WTC11 (cell line): ENCODE data around the gene TSPAN9. TPM values are rescaled to one million over a fixed set of nuclear protein-coding genes. Genes with fewer than 3 reads are reported as not detected.

Source experiments
- IRF2 ChIP-seq: sonication (generic); formaldehyde crosslinking; IDR thresholded peaks from 2 replicates; pipeline ENCODE4 v1.8.0; 2022; ENCODE audit warnings: low read depth, missing genetic modification reagents, borderline replicate concordance
- NFYB ChIP-seq: sonication (generic); formaldehyde crosslinking; conservative IDR thresholded peaks from 2 replicates; pipeline ENCODE4 v1.8.0; 2022; ENCODE audit warnings: low read depth, missing genetic modification reagents
- TEAD1 ChIP-seq: sonication (generic); formaldehyde crosslinking; IDR thresholded peaks from 2 replicates; pipeline ENCODE4 v1.8.0; 2022; ENCODE audit warnings: mild to moderate bottlenecking, missing genetic modification reagents
- ZNF121 ChIP-seq: sonication (generic); formaldehyde crosslinking; IDR thresholded peaks from 2 replicates; pipeline ENCODE4 v1.8.0; 2023; ENCODE audit warnings: missing genetic modification reagents
- ZNF263 ChIP-seq: sonication (generic); formaldehyde crosslinking; IDR thresholded peaks from 2 replicates; pipeline ENCODE4 v1.8.1; 2022; ENCODE audit warnings: low read depth, mild to moderate bottlenecking, moderate library complexity, missing genetic modification reagents
- ZNF396 ChIP-seq: fragments of 250-450 bp; sonication (Bioruptor Pico); IDR thresholded peaks from 2 replicates; pipeline ENCODE4 v1.8.0; 2021; ENCODE audit warnings: mild to moderate bottlenecking, moderate library complexity, borderline replicate concordance
- ZNF671 ChIP-seq: fragments of 250-450 bp; sonication (Bioruptor Pico); IDR thresholded peaks from 2 replicates; pipeline ENCODE4 v1.8.0; 2021; ENCODE audit warnings: mild to moderate bottlenecking
- total RNA-seq: library from RNA; stranded (reverse); gene quantifications from 3 replicates; pipeline ENCODE4 v1.2.3, GENCODE V29; 2021
- TF ChIP-seq, protein P1 (sequence below): fragments of 250-450 bp; sonication (Bioruptor Pico); IDR thresholded peaks from 2 replicates; pipeline ENCODE4 v1.9.0; 2021; ENCODE audit warnings: mild to moderate bottlenecking, borderline replicate concordance
- TF ChIP-seq, protein P2 (sequence below): sonication (generic); formaldehyde crosslinking; IDR thresholded peaks from 2 replicates; pipeline ENCODE4 v1.8.0; 2022; ENCODE audit warnings: mild to moderate bottlenecking, missing genetic modification reagents
- TF ChIP-seq, protein P3 (sequence below): sonication (generic); formaldehyde crosslinking; IDR thresholded peaks from 2 replicates; pipeline ENCODE4 v1.8.0; 2022; ENCODE audit warnings: missing genetic modification reagents
- TF ChIP-seq, protein P4 (sequence below): fragments of 250-450 bp; sonication (Bioruptor Pico); IDR thresholded peaks from 2 replicates; pipeline ENCODE4 v1.8.0; 2021; ENCODE audit warnings: mild to moderate bottlenecking
- TF ChIP-seq, protein P5 (sequence below): sonication (generic); formaldehyde crosslinking; IDR thresholded peaks from 2 replicates; pipeline ENCODE4 v1.8.1; 2022; ENCODE audit warnings: mild to moderate bottlenecking, moderate library complexity, missing genetic modification reagents
- TF ChIP-seq, protein P6 (sequence below): sonication (generic); formaldehyde crosslinking; IDR thresholded peaks from 2 replicates; pipeline ENCODE4 v1.8.0; 2022; ENCODE audit warnings: mild to moderate bottlenecking, missing genetic modification reagents
- TF ChIP-seq, protein P7 (sequence below): sonication (generic); formaldehyde crosslinking; IDR thresholded peaks from 2 replicates; pipeline ENCODE4 v1.8.0; 2022; ENCODE audit warnings: mild to moderate bottlenecking, missing genetic modification reagents
- TF ChIP-seq, protein P8 (sequence below): sonication (generic); formaldehyde crosslinking; conservative IDR thresholded peaks from 2 replicates; pipeline ENCODE4 v1.8.1; 2022; ENCODE audit warnings: mild to moderate bottlenecking, missing genetic modification reagents
- TF ChIP-seq, protein P9 (sequence below): sonication (generic); formaldehyde crosslinking; IDR thresholded peaks from 2 replicates; pipeline ENCODE4 v1.8.1; 2023; ENCODE audit warnings: mild to moderate bottlenecking, missing genetic modification reagents

Gene TSPAN9
- total RNA-seq, 1 experiment from 2014 or later, result 27.6 TPM

DNA sequence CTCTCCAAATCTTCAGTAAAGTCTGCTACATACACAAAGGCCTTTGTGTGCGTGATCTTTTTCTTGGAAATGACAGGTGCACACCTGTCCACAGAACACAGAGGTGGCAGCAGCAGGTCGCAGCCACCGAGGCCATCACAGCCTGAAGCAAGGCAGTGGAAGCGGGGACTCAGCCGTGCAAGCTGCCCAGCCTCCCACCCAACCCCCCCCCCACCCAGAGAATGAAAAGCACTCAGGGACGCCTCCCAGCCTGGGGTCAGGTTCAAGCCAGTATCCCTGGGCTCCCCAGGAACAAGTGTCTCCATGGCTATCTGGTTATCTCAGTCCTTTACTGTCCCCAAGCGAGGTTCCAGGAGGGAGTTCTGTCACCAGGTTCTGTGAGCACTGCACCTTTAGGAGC lies 31.2 kb upstream of the TSPAN9 start (continued):
- TF ChIP-seq, protein P1, sequence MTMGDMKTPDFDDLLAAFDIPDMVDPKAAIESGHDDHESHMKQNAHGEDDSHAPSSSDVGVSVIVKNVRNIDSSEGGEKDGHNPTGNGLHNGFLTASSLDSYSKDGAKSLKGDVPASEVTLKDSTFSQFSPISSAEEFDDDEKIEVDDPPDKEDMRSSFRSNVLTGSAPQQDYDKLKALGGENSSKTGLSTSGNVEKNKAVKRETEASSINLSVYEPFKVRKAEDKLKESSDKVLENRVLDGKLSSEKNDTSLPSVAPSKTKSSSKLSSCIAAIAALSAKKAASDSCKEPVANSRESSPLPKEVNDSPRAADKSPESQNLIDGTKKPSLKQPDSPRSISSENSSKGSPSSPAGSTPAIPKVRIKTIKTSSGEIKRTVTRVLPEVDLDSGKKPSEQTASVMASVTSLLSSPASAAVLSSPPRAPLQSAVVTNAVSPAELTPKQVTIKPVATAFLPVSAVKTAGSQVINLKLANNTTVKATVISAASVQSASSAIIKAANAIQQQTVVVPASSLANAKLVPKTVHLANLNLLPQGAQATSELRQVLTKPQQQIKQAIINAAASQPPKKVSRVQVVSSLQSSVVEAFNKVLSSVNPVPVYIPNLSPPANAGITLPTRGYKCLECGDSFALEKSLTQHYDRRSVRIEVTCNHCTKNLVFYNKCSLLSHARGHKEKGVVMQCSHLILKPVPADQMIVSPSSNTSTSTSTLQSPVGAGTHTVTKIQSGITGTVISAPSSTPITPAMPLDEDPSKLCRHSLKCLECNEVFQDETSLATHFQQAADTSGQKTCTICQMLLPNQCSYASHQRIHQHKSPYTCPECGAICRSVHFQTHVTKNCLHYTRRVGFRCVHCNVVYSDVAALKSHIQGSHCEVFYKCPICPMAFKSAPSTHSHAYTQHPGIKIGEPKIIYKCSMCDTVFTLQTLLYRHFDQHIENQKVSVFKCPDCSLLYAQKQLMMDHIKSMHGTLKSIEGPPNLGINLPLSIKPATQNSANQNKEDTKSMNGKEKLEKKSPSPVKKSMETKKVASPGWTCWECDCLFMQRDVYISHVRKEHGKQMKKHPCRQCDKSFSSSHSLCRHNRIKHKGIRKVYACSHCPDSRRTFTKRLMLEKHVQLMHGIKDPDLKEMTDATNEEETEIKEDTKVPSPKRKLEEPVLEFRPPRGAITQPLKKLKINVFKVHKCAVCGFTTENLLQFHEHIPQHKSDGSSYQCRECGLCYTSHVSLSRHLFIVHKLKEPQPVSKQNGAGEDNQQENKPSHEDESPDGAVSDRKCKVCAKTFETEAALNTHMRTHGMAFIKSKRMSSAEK (CRISPR knock-in tag), result no peak
- TF ChIP-seq ZNF396 (CRISPR knock-in tag), result no peak
- TF ChIP-seq, protein P2, sequence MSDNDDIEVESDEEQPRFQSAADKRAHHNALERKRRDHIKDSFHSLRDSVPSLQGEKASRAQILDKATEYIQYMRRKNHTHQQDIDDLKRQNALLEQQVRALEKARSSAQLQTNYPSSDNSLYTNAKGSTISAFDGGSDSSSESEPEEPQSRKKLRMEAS, result no peak
- no peak for TF ChIP-seq ZNF121 (CRISPR knock-in tag)
- TF ChIP-seq, protein P3, sequence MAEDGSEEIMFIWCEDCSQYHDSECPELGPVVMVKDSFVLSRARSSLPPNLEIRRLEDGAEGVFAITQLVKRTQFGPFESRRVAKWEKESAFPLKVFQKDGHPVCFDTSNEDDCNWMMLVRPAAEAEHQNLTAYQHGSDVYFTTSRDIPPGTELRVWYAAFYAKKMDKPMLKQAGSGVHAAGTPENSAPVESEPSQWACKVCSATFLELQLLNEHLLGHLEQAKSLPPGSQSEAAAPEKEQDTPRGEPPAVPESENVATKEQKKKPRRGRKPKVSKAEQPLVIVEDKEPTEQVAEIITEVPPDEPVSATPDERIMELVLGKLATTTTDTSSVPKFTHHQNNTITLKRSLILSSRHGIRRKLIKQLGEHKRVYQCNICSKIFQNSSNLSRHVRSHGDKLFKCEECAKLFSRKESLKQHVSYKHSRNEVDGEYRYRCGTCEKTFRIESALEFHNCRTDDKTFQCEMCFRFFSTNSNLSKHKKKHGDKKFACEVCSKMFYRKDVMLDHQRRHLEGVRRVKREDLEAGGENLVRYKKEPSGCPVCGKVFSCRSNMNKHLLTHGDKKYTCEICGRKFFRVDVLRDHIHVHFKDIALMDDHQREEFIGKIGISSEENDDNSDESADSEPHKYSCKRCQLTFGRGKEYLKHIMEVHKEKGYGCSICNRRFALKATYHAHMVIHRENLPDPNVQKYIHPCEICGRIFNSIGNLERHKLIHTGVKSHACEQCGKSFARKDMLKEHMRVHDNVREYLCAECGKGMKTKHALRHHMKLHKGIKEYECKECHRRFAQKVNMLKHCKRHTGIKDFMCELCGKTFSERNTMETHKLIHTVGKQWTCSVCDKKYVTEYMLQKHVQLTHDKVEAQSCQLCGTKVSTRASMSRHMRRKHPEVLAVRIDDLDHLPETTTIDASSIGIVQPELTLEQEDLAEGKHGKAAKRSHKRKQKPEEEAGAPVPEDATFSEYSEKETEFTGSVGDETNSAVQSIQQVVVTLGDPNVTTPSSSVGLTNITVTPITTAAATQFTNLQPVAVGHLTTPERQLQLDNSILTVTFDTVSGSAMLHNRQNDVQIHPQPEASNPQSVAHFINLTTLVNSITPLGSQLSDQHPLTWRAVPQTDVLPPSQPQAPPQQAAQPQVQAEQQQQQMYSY (CRISPR knock-in tag), result no peak
- TF ChIP-seq TEAD1 (CRISPR knock-in tag), result no peak
- no peak for TF ChIP-seq ZNF263 (CRISPR knock-in tag)
- TF ChIP-seq, protein P4, sequence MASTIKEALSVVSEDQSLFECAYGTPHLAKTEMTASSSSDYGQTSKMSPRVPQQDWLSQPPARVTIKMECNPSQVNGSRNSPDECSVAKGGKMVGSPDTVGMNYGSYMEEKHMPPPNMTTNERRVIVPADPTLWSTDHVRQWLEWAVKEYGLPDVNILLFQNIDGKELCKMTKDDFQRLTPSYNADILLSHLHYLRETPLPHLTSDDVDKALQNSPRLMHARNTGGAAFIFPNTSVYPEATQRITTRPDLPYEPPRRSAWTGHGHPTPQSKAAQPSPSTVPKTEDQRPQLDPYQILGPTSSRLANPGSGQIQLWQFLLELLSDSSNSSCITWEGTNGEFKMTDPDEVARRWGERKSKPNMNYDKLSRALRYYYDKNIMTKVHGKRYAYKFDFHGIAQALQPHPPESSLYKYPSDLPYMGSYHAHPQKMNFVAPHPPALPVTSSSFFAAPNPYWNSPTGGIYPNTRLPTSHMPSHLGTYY (CRISPR knock-in tag), result no peak
- TF ChIP-seq, protein P5, sequence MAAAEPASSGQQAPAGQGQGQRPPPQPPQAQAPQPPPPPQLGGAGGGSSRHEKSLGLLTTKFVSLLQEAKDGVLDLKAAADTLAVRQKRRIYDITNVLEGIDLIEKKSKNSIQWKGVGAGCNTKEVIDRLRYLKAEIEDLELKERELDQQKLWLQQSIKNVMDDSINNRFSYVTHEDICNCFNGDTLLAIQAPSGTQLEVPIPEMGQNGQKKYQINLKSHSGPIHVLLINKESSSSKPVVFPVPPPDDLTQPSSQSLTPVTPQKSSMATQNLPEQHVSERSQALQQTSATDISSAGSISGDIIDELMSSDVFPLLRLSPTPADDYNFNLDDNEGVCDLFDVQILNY (CRISPR knock-in tag), result no peak
- no peak for TF ChIP-seq NFYB
- TF ChIP-seq, protein P6, sequence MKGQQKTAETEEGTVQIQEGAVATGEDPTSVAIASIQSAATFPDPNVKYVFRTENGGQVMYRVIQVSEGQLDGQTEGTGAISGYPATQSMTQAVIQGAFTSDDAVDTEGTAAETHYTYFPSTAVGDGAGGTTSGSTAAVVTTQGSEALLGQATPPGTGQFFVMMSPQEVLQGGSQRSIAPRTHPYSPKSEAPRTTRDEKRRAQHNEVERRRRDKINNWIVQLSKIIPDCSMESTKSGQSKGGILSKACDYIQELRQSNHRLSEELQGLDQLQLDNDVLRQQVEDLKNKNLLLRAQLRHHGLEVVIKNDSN (CRISPR knock-in tag), result no peak
- TF ChIP-seq IRF2 (CRISPR knock-in tag), result no peak
- TF ChIP-seq, protein P7, sequence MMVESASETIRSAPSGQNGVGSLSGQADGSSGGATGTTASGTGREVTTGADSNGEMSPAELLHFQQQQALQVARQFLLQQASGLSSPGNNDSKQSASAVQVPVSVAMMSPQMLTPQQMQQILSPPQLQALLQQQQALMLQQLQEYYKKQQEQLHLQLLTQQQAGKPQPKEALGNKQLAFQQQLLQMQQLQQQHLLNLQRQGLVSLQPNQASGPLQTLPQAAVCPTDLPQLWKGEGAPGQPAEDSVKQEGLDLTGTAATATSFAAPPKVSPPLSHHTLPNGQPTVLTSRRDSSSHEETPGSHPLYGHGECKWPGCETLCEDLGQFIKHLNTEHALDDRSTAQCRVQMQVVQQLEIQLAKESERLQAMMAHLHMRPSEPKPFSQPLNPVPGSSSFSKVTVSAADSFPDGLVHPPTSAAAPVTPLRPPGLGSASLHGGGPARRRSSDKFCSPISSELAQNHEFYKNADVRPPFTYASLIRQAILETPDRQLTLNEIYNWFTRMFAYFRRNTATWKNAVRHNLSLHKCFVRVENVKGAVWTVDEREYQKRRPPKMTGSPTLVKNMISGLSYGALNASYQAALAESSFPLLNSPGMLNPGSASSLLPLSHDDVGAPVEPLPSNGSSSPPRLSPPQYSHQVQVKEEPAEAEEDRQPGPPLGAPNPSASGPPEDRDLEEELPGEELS (CRISPR knock-in tag), result no peak
- TF ChIP-seq, protein P8, sequence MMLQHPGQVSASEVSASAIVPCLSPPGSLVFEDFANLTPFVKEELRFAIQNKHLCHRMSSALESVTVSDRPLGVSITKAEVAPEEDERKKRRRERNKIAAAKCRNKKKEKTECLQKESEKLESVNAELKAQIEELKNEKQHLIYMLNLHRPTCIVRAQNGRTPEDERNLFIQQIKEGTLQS (CRISPR knock-in tag), result no peak
- no peak for TF ChIP-seq ZNF671
- TF ChIP-seq, protein P9, sequence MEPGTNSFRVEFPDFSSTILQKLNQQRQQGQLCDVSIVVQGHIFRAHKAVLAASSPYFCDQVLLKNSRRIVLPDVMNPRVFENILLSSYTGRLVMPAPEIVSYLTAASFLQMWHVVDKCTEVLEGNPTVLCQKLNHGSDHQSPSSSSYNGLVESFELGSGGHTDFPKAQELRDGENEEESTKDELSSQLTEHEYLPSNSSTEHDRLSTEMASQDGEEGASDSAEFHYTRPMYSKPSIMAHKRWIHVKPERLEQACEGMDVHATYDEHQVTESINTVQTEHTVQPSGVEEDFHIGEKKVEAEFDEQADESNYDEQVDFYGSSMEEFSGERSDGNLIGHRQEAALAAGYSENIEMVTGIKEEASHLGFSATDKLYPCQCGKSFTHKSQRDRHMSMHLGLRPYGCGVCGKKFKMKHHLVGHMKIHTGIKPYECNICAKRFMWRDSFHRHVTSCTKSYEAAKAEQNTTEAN, result no peak
- TF ChIP-seq, all 79 proteins: peak for 0
